ENCODE data around the gene TCN1. TPM values are rescaled to one million over a fixed set of nuclear protein-coding genes. Genes with fewer than 3 reads are reported as not detected.
A peak's percentile ranks its signal among the peaks of the same experiment; 100 is the strongest.

TCN1 gene
- total RNA-seq (2011; cell fraction: chromatin; rRNA removed; ENCODE audit: low replicate concordance), result 0.51 and 0.55 TPM in 2 replicates
- total RNA-seq (2011; cell fraction: nucleolus; rRNA removed), result 0.66 and 0.67 TPM in 2 replicates
- 1.1 and 1.2 TPM in 2 replicates for total RNA-seq (2011; cell fraction: nucleoplasm; rRNA removed)
- total RNA-seq (2014; rRNA removed) (3.8 TPM in 2 replicates), total RNA-seq (2014; rRNA removed; fragmentation: Illumina TruSeq; extraction: Trizol) (7.1 and 8.0 TPM in 2 replicates), total RNA-seq (2015; rRNA removed; fragmentation: Illumina TruSeq; extraction: Trizol) (17.9 and 18.8 TPM in 2 replicates), total RNA-seq (2021) (4.6 and 6.6 TPM in 2 replicates), polyA plus RNA-seq (2011; rRNA removed) (0.63 and 1.4 TPM in 2 replicates), polyA plus RNA-seq (2014; fragmentation: Illumina TruSeq; extraction: Trizol) (9.5 and 10.4 TPM in 2 replicates), polyA plus RNA-seq (2014; fragmentation: Nextera tagmentation; extraction: Ambion mirVana) (10 to 100 TPM; 19.0 to 25.9 TPM), polyA plus RNA-seq (2014; rRNA removed) (4.8 and 5.1 TPM in 2 replicates), polyA minus RNA-seq (2011; rRNA and poly(A)+ RNA removed) (0.74 and 1.6 TPM in 2 replicates), Bru-seq, nascent RNA (percentile 31 among the genes with signal in this experiment), BruChase-seq, experiment 1, labeled RNA remaining after a 2-hour chase (percentile 26 among the genes with signal in this experiment), BruChase-seq, experiment 2, labeled RNA remaining after a 6-hour chase (percentile 29 among the genes with signal in this experiment)
- 0.57 and 1.6 TPM in 2 replicates for polyA plus RNA-seq (2011; cell fraction: cytosol; rRNA removed)
- polyA plus RNA-seq (2011; cell fraction: nucleus; rRNA removed), result 0.46 and 0.94 TPM in 2 replicates
- polyA plus RNA-seq (2012), result 23.1 and 72.9 TPM in 2 replicates
- 4.6 TPM in 1 of 2 replicates, not detected in the other for polyA minus RNA-seq (2011; cell fraction: cytosol; rRNA and poly(A)+ RNA removed)
- polyA minus RNA-seq (2011; cell fraction: nucleus; rRNA and poly(A)+ RNA removed), result 0.33 TPM in 1 of 2 replicates, not detected in the other
- long read RNA-seq, experiment 1, partial matches to known transcripts, result 0 of 4 reads
- long read RNA-seq, experiment 1, other reads (novel, unspliced or antisense), result 0 of 4 reads
- long read RNA-seq, experiment 2, transcript TCN1-201 (9 exons, 1,582 nt), result major isoform, 5 of 7 reads
- long read RNA-seq, experiment 2, partial matches to known transcripts, result 2 of 7 reads
- long read RNA-seq, experiment 2, other reads (novel, unspliced or antisense), result 0 of 7 reads
- long read RNA-seq, experiment 3, partial matches to known transcripts, result 0 of 1 reads
- long read RNA-seq, experiment 3, other reads (novel, unspliced or antisense), result 0 of 1 reads

- DNase-seq (ENCODE audit: extremely low read depth in 1 of 4, low spot score in 3 of 4) (no peak), ATAC-seq (peak; percentile 78), FAIRE-seq (peak; percentile 62)
- H3K4me2 ChIP-seq (ENCODE audit: insufficient read depth, low read length), result no peak within 1 kb of the TSS; the same call in 1 of the 2 replicates
- no peak within 1 kb of the TSS for H3K4me3 ChIP-seq
- CTCF ChIA-PET (ENCODE audit: low intra/inter-chr PET ratio), result no interaction called here
- H3K27me3 ChIP-seq (ENCODE audit: control insufficient read depth in 2 of 2, insufficient read depth in 2 of 2, low read length in 2 of 2), result no peaks in the 10 kb centered on the region
- intact Hi-C loops (cut with micrococcal nuclease), result no loop called here
- no peaks in the 10 kb centered on the region for H3K9me3 ChIP-seq (replicated peaks; ENCODE audit: control insufficient read depth, insufficient read depth, low read depth, low read length)
- POLR2A ChIA-PET, result interaction anchor here (0.6 kb wide), 1 partner anchor 258 kb away, joined by 4 read pairs; no protein-coding TSS in a partner anchor
- H3K4me1 ChIP-seq (replicated peaks in 1 of 2; ENCODE audit: control insufficient read depth in 2 of 2, insufficient read depth in 2 of 2, low read length in 2 of 2), result peaks cover 0 to 3% of the 10 kb centered on the region in 2 experiments; a peak in 1 of 5 replicates
- H3K79me2 ChIP-seq (ENCODE audit: control insufficient read depth, insufficient read depth, low read length), result no peaks in the 10 kb centered on the region
- in situ Hi-C loops (cut with MboI), result no loop called here
- no peak within 1 kb of the TSS for H3K27ac ChIP-seq (ENCODE audit: extremely low read depth, low read depth, low read length)
- no peaks in the 10 kb centered on the region for H3K9me1 ChIP-seq (ENCODE audit: control insufficient read depth, insufficient read depth, low read length)
- H2AFZ ChIP-seq (ENCODE audit: low read depth, low read length), result no peak within 1 kb of the TSS
- no peak within 1 kb of the TSS for H3K9ac ChIP-seq (ENCODE audit: insufficient read depth in 1 of 2, low read depth in 2 of 2, low read length in 2 of 2)
- BruUV-seq (replicated peaks), result no TSS peak
- WGBS (ENCODE audit: insufficient coverage, low coverage, missing lambda C conversion rate), result 17% methylated on average over 3 of the region's 3 CpGs
- H4K20me1 ChIP-seq (replicated peaks; ENCODE audit: control insufficient read depth, insufficient read depth, low read length), result no peaks in the 10 kb centered on the region
- no peaks in the 10 kb centered on the region for H3K36me3 ChIP-seq (ENCODE audit: control insufficient read depth, insufficient read depth, low read length)
- TF ChIP-seq SETDB1 (IDR thresholded peaks at IDR 0.05; ENCODE audit: low read length) (no peak), SAFB (IDR thresholded peaks at IDR 0.05; ENCODE audit: borderline replicate concordance, low read depth, low read length) (no peak), SLC30A9 (CRISPR knock-in tag; IDR thresholded peaks at IDR 0.05) (no peak), EP400 (IDR thresholded peaks at IDR 0.05) (no peak), POU5F1 (IDR thresholded peaks at IDR 0.05; ENCODE audit: borderline replicate concordance, low read depth, low read length, partially characterized antibody) (no peak), NCOA2 (IDR thresholded peaks at IDR 0.05; ENCODE audit: partially characterized antibody in 2 of 2) (no peak), ZNF445 (CRISPR knock-in tag; IDR thresholded peaks at IDR 0.05; ENCODE audit: low read depth) (no peak), SOX6 (IDR thresholded peaks at IDR 0.05) (peak; percentile 55; the same call in 1 of the 2 replicates), ETV1 (tag; conservative IDR thresholded peaks at IDR 0.05; ENCODE audit: low read depth) (no peak), PCBP2 (IDR thresholded peaks at IDR 0.05; ENCODE audit: low read depth, low read length, poor library complexity, severe bottlenecking) (no peak), CREM (IDR thresholded peaks at IDR 0.05; ENCODE audit: low read depth) (no peak), PKNOX1 (IDR thresholded peaks at IDR 0.05) (peak; percentile 60), CHD2 (IDR thresholded peaks at IDR 0.05; ENCODE audit: low read depth, low read length) (no peak), MEF2A (IDR thresholded peaks at IDR 0.05; ENCODE audit: control insufficient read depth, low read depth, low read length) (no peak), BACH1 (tag; IDR thresholded peaks at IDR 0.05) (no peak), PREB (CRISPR knock-in tag; IDR thresholded peaks at IDR 0.05) (no peak), STAG1 (CRISPR knock-in tag; IDR thresholded peaks at IDR 0.05; ENCODE audit: borderline replicate concordance) (no peak), SP2 (IDR thresholded peaks at IDR 0.05; ENCODE audit: extremely low read depth, low read depth, low read length, poor library complexity, severe bottlenecking) (no peak)
These were observed at the start of gene TCN1 for GRCh38 chr11:59866397-59866796. Gene TCN1 (minus strand): TSS chr11:59866487. CDS start chr11:59866470, 17 bp downstream.

Data from K562 (cell line).